NT2/D1 (cell line): ENCODE results near the gene CCDC134.

Experiments used
- DNase-seq: peaks from one replicate; pipeline ENCODE4 v3.0.0-alpha.2; 2011; ENCODE audit warnings: low read depth, low spot score
- H3K27me3 ChIP-seq: 2 replicates; pipeline ENCODE4 v1.6.0; 2011; ENCODE audit warnings: mild to moderate bottlenecking; ENCODE audit not compliant: insufficient read length, insufficient read depth
- H3K36me3 ChIP-seq: 2 replicates; pipeline ENCODE4 v1.6.1; 2011; ENCODE audit warnings: mild to moderate bottlenecking, low read length, mixed read lengths; ENCODE audit not compliant: insufficient read depth, insufficient read length
- H3K4me1 ChIP-seq: 2 replicates; pipeline ENCODE4 v1.5.1; 2011; ENCODE audit not compliant: insufficient read depth, insufficient read length
- H3K4me3 ChIP-seq: 2 replicates; pipeline ENCODE4 v1.5.1; 2011; ENCODE audit warnings: low read depth; ENCODE audit not compliant: insufficient read length
- H3K9ac ChIP-seq: 2 replicates; pipeline ENCODE4 v1.6.0; 2011; ENCODE audit warnings: low read depth; ENCODE audit not compliant: insufficient read length
- H3K9me3 ChIP-seq: 2 replicates; pipeline ENCODE4 v1.5.1; 2011; ENCODE audit warnings: mild to moderate bottlenecking, low read length; ENCODE audit not compliant: insufficient read depth
- SUZ12 ChIP-seq: IDR thresholded peaks from 2 replicates; pipeline ENCODE4 v1.6.1; 2011; ENCODE audit not compliant: insufficient read length, insufficient read depth; ENCODE audit errors: extremely low read depth
- YY1 ChIP-seq: IDR thresholded peaks from 2 replicates; pipeline ENCODE4 v1.6.1; 2011; ENCODE audit not compliant: insufficient read length, insufficient read depth

CCDC134 gene

DNA sequence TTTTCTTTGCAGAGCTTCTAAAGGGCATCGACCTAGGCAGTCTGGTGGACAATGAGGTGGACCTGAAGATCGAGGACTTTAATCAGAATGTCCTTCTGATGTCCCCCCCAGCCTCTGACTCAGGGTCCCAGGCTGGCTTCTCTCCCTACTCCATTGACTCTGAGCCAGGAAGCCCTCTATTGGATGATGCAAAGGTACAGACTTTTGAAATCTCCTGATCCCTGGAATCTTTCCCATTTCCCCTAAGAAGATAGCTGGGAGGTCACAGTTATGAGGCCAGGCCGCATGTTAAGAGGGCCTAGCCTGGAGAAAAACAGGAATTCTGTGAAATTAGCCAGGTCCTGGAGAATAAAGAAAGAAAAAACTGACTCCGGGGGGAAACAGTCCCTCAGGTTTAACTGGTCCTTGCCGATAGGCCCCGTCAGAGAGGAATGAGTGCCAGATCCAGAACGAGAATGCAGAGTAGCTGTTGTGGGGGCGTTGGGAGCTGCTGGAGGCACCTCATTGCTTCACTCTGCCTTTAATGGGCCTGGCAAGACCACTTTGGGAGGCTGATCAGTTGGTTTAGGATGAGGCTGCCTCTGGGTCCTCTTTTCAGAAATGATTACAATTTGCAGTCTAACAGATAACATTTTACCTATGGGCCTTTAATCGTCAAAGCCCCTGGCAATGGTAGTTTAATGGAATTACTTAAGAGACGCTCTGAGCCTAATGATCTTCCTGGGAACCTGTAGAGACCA, 75.2 kb downstream of the CCDC134 start:
- H3K27me3 ChIP-seq, result no peaks in the 10 kb centered on the region
- DNase-seq, result no peak
- no peak overlapping the region for H3K9ac ChIP-seq
- no peaks in the 10 kb centered on the region for H3K9me3 ChIP-seq
- peaks cover 82% of the 10 kb centered on the region for H3K36me3 ChIP-seq
- no peak overlapping the region for H3K4me3 ChIP-seq
- TF ChIP-seq SUZ12 (no peak), YY1 (no peak)
- no peaks in the 10 kb centered on the region for H3K4me1 ChIP-seq
